ENCODE data around the gene TRMT10B. TPM values are rescaled to one million over a fixed set of nuclear protein-coding genes. Genes with fewer than 3 reads are reported as not detected.

Gene TRMT10B
- total and polyA plus RNA-seq, 2 experiments from 2014 or later = 4.1 to 8.8 TPM

- H3K27ac ChIP-seq = no peak overlapping the region
- H3K4me1 ChIP-seq (ENCODE audit: low read depth) = no peaks in the 10 kb centered on the region
- no peak for TF ChIP-seq CTCF (IDR thresholded peaks at IDR 0.05; ENCODE audit: low read depth, low read length)
- no peak overlapping the region for H3K4me3 ChIP-seq
- H3K27me3 ChIP-seq = peaks cover 11% of the 10 kb centered on the region
- no peak for DNase-seq (ENCODE audit: low read depth in 1 of 2, low spot score in 1 of 2)
- no peaks in the 10 kb centered on the region for H3K36me3 ChIP-seq
- H3K9me3 ChIP-seq (ENCODE audit: low read depth) = no peaks in the 10 kb centered on the region
Measured at GRCh38 chr9:37715260-37715659, 38.3 kb upstream of the TRMT10B start.

- H3K9me3 ChIP-seq (ENCODE audit: low read depth) = no peaks in the 10 kb centered on the region
- no peak overlapping the region for H3K27ac ChIP-seq
- no peak for DNase-seq (ENCODE audit: low read depth in 1 of 2, low spot score in 1 of 2)
- no peaks in the 10 kb centered on the region for H3K4me1 ChIP-seq (ENCODE audit: low read depth)
- no peak overlapping the region for H3K4me3 ChIP-seq
- TF ChIP-seq CTCF (IDR thresholded peaks at IDR 0.05; ENCODE audit: low read depth, low read length) = no peak
- no peaks in the 10 kb centered on the region for H3K36me3 ChIP-seq
- H3K27me3 ChIP-seq = peaks cover 11% of the 10 kb centered on the region
Measured at GRCh38 chr9:37715991-37716505, 37.6 kb upstream of the TRMT10B start.

GRCh38 chr9:37719526-37719925, 34.1 kb upstream of the TRMT10B start:
- no peaks in the 10 kb centered on the region for H3K36me3 ChIP-seq
- H3K27ac ChIP-seq = no peak overlapping the region
- no peaks in the 10 kb centered on the region for H3K4me1 ChIP-seq (ENCODE audit: low read depth)
- no peak overlapping the region for H3K4me3 ChIP-seq
- no peak for TF ChIP-seq CTCF (IDR thresholded peaks at IDR 0.05; ENCODE audit: low read depth, low read length)
- DNase-seq (ENCODE audit: low read depth in 1 of 2, low spot score in 1 of 2) = no peak
- H3K27me3 ChIP-seq = peaks cover 11% of the 10 kb centered on the region
- no peaks in the 10 kb centered on the region for H3K9me3 ChIP-seq (ENCODE audit: low read depth)

- H3K9me3 ChIP-seq (ENCODE audit: low read depth) = no peaks in the 10 kb centered on the region
- H3K36me3 ChIP-seq = no peaks in the 10 kb centered on the region
- DNase-seq (ENCODE audit: low read depth in 1 of 2, low spot score in 1 of 2) = no peak
- no peaks in the 10 kb centered on the region for H3K4me1 ChIP-seq (ENCODE audit: low read depth)
- no peak overlapping the region for H3K27ac ChIP-seq
- no peak overlapping the region for H3K4me3 ChIP-seq
- no peak for TF ChIP-seq CTCF (IDR thresholded peaks at IDR 0.05; ENCODE audit: low read depth, low read length)
- H3K27me3 ChIP-seq = peaks cover 15% of the 10 kb centered on the region
Measured at GRCh38 chr9:37727013-37727412, 26.6 kb upstream of the TRMT10B start.

- Histone ChIP-seq H3K27me3 (peaks cover 12% of the 10 kb centered on the region), H3K4me1 (ENCODE audit: low read depth) (no peaks in the 10 kb centered on the region), H3K36me3 (no peaks in the 10 kb centered on the region), H3K27ac (no peak overlapping the region), H3K9me3 (ENCODE audit: low read depth) (no peaks in the 10 kb centered on the region), H3K4me3 (no peak overlapping the region)
- TF ChIP-seq CTCF (IDR thresholded peaks at IDR 0.05; ENCODE audit: low read depth, low read length) = no peak
- no peak for DNase-seq (ENCODE audit: low read depth in 1 of 2, low spot score in 1 of 2)
Measured at GRCh38 chr9:37729499-37729898, 24.1 kb upstream of the TRMT10B start.

GRCh38 chr9:37730256-37730655, 23.3 kb upstream of the TRMT10B start:
- Histone ChIP-seq H3K27me3 (peaks cover 17% of the 10 kb centered on the region), H3K4me3 (no peak overlapping the region)
- no peak for DNase-seq (ENCODE audit: low read depth in 1 of 2, low spot score in 1 of 2)

More at GRCh38 chr9:37730256-37730655, 23.3 kb upstream of the TRMT10B start:
- H3K4me1 ChIP-seq (ENCODE audit: low read depth) = no peaks in the 10 kb centered on the region
- H3K27ac ChIP-seq = no peak overlapping the region
- TF ChIP-seq CTCF (IDR thresholded peaks at IDR 0.05; ENCODE audit: low read depth, low read length) = no peak
- H3K36me3 ChIP-seq = no peaks in the 10 kb centered on the region
- no peaks in the 10 kb centered on the region for H3K9me3 ChIP-seq (ENCODE audit: low read depth)
